Chondrocyte (in vitro differentiated cells): ENCODE results near the gene CFAP299. TPM values are rescaled to one million over a fixed set of nuclear protein-coding genes. Genes with fewer than 3 reads are reported as not detected.

ENCODE experiments used
- DNase-seq: peaks from one replicate; pipeline ENCODE4 v3.0.0; 2021; ENCODE audit warnings: mixed read lengths, low spot score
- H3K27ac Mint-ChIP-seq: one replicate; pipeline ENCODE4 v1.8.0; 2021; ENCODE audit warnings: mild to moderate bottlenecking, moderate library complexity, mixed read lengths; ENCODE audit not compliant: unreplicated experiment
- H3K27me3 Mint-ChIP-seq: 2 replicates; pipeline ENCODE4 v1.8.0; 2021; ENCODE audit warnings: low read depth, mixed read lengths
- H3K36me3 Mint-ChIP-seq: 2 replicates; pipeline ENCODE4 v1.8.0; 2021; ENCODE audit warnings: low read depth, mixed read lengths
- H3K4me1 Mint-ChIP-seq: 2 replicates; pipeline ENCODE4 v1.8.0; 2021; ENCODE audit warnings: low read depth, mild to moderate bottlenecking, mixed read lengths
- H3K4me3 Mint-ChIP-seq: one replicate; pipeline ENCODE4 v1.8.0; 2021; ENCODE audit warnings: mild to moderate bottlenecking, moderate library complexity, mixed read lengths; ENCODE audit not compliant: unreplicated experiment
- H3K9me3 Mint-ChIP-seq: 2 replicates; pipeline ENCODE4 v1.8.0; 2021; ENCODE audit warnings: low read depth, mixed read lengths
- total RNA-seq: library from RNA; stranded (reverse); gene quantifications from 3 replicates; pipeline ENCODE4 v1.2.1, GENCODE V29; 2021
- TF ChIP-seq, protein P1 (sequence below): fragments of 200-600 bp; sonication (generic); IDR thresholded peaks from 2 replicates; pipeline ENCODE4 v1.5.0; 2021; ENCODE audit warnings: antibody characterized with exemption, mild to moderate bottlenecking, moderate library complexity

CFAP299 gene
- total RNA-seq, 1 donor from 2014 or later: 0.52 TPM

DNA sequence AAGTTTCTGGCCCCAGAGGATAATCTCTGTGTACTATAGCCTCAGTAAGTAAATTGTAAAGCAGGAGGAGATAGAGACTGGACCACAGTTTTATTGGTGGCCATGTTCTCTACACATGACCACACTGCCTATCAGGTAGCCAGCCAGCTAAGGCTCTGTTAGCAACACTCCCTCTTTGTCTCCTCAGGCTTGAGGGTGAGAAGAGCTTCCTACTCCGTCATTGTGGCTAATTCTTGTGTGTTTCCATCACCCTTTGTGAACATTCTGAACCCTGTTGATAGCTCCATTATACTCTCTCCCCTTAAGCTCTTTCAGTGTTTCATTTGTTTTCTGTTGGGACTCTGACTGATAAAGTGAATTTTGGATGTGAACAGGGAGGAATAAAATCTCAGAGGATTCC, 233.4 kb downstream of the CFAP299 start:
- Mint-ChIP-seq H3K4me1 (no peaks in the 10 kb centered on the region), H3K27ac (no peak overlapping the region), H3K9me3 (no peaks in the 10 kb centered on the region), H3K4me3 (no peak overlapping the region), H3K27me3 (peaks cover 9% of the 10 kb centered on the region), H3K36me3 (no peaks in the 10 kb centered on the region)
- no peak for DNase-seq
- TF ChIP-seq, protein P1, sequence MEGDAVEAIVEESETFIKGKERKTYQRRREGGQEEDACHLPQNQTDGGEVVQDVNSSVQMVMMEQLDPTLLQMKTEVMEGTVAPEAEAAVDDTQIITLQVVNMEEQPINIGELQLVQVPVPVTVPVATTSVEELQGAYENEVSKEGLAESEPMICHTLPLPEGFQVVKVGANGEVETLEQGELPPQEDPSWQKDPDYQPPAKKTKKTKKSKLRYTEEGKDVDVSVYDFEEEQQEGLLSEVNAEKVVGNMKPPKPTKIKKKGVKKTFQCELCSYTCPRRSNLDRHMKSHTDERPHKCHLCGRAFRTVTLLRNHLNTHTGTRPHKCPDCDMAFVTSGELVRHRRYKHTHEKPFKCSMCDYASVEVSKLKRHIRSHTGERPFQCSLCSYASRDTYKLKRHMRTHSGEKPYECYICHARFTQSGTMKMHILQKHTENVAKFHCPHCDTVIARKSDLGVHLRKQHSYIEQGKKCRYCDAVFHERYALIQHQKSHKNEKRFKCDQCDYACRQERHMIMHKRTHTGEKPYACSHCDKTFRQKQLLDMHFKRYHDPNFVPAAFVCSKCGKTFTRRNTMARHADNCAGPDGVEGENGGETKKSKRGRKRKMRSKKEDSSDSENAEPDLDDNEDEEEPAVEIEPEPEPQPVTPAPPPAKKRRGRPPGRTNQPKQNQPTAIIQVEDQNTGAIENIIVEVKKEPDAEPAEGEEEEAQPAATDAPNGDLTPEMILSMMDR: no peak

DNA sequence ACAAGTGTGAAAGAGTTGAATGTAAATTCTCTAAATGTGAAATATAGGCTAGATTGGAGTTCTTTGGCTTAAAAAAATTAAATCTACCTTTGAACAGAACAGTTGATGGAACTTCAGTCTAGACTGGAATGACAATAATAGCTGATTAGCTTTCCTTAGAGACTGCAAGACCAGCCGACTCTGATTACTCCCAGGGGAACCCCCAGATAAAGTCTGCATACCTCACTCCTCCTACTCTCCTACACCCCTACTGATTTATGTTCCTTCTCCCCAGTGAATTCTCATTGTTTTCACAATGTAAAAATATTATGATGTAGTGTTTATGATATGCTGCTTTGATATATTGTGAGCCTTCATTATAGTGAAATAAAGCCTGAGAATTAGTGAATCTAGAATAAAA, 241.3 kb downstream of the CFAP299 start:
- Mint-ChIP-seq H3K36me3 (no peaks in the 10 kb centered on the region), H3K27ac (no peak overlapping the region), H3K4me3 (no peak overlapping the region), H3K27me3 (peaks cover 9% of the 10 kb centered on the region), H3K4me1 (no peaks in the 10 kb centered on the region), H3K9me3 (no peaks in the 10 kb centered on the region)
- no peak for DNase-seq
- TF ChIP-seq, protein P1: no peak

GRCh38 chr4:80578001-80578400, 242.5 kb downstream of the CFAP299 start:
- Mint-ChIP-seq H3K4me1 (no peaks in the 10 kb centered on the region), H3K4me3 (no peak overlapping the region), H3K9me3 (no peaks in the 10 kb centered on the region), H3K36me3 (no peaks in the 10 kb centered on the region), H3K27me3 (peaks cover 9% of the 10 kb centered on the region), H3K27ac (no peak overlapping the region)
- DNase-seq: no peak
- TF ChIP-seq, protein P1: no peak

DNA sequence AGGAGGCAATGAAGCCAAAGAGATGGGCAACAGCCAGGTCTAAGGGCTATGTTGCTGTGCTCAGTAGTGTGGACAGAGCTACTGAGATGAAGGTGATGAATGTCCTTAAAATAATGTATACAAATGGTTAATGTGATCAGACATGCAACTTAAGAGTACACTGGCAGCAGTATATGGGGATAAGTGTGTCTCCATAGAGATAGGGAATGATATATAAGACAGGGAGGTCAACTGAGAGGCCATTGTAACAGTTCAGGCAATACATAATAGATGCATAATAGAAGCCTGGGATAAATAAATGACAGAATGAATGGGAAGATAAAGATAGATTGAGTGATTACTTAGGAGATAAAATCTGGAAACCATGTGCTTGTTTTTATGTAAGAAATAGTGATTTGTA, 250.0 kb downstream of the CFAP299 start:
- TF ChIP-seq, protein P1: no peak
- Mint-ChIP-seq H3K27me3 (peaks cover 14% of the 10 kb centered on the region), H3K4me1 (no peaks in the 10 kb centered on the region), H3K4me3 (no peak overlapping the region), H3K36me3 (no peaks in the 10 kb centered on the region), H3K27ac (no peak overlapping the region), H3K9me3 (no peaks in the 10 kb centered on the region)
- no peak for DNase-seq

- H3K36me3 Mint-ChIP-seq: no peaks in the 10 kb centered on the region
- peaks cover 14% of the 10 kb centered on the region for H3K27me3 Mint-ChIP-seq
- no peaks in the 10 kb centered on the region for H3K9me3 Mint-ChIP-seq
- TF ChIP-seq, protein P1: no peak
- no peaks in the 10 kb centered on the region for H3K4me1 Mint-ChIP-seq
- DNase-seq: no peak
- H3K27ac Mint-ChIP-seq: no peak overlapping the region
- no peak overlapping the region for H3K4me3 Mint-ChIP-seq
These were observed 251.2 kb downstream of the CFAP299 start for GRCh38 chr4:80586716-80587115.
